Hepatocyte (in vitro differentiated cells): ENCODE data around the gene GNS.

ENCODE experiments used
- CTCF ChIP-seq: fragments of 200-600 bp; sonication (generic); IDR thresholded peaks from 2 replicates; pipeline ENCODE4 v1.5.1; 2016; ENCODE audit warnings: antibody characterized with exemption, mild to moderate bottlenecking; ENCODE audit not compliant: poor library complexity
- EZH2 ChIP-seq: fragments of 200-600 bp; sonication (generic); IDR thresholded peaks from 2 replicates; pipeline ENCODE4 v1.6.1; 2016; ENCODE audit warnings: antibody characterized with exemption, mild to moderate bottlenecking, borderline replicate concordance
- EZH2phosphoT487 ChIP-seq: fragments of 200-600 bp; sonication (generic); IDR thresholded peaks from one replicate; pipeline ENCODE4 v1.6.1; 2018; ENCODE audit warnings: antibody characterized with exemption, mild to moderate bottlenecking, low read depth, moderate library complexity; ENCODE audit not compliant: unreplicated experiment, severe bottlenecking

GRCh38 chr12:64685050-64685449 lies 74.2 kb downstream of the GNS start:
- TF ChIP-seq EZH2 (no peak), CTCF (no peak), EZH2phosphoT487 (no peak)
